Middle frontal gyrus (tissue), 1 donor: ENCODE measurements around the gene HNRNPA3.
"Not testable (repeated sequence)": the region's sequence is repeated elsewhere in the genome, so short reads cannot be mapped to it uniquely, and the experiment has no call there.

Experiments
- DNase-seq: peaks from one replicate; pipeline ENCODE4 v3.0.0-alpha.2; 2015; ENCODE audit warnings: low spot score; ENCODE audit errors: extremely low spot score

HNRNPA3 gene

DNA sequence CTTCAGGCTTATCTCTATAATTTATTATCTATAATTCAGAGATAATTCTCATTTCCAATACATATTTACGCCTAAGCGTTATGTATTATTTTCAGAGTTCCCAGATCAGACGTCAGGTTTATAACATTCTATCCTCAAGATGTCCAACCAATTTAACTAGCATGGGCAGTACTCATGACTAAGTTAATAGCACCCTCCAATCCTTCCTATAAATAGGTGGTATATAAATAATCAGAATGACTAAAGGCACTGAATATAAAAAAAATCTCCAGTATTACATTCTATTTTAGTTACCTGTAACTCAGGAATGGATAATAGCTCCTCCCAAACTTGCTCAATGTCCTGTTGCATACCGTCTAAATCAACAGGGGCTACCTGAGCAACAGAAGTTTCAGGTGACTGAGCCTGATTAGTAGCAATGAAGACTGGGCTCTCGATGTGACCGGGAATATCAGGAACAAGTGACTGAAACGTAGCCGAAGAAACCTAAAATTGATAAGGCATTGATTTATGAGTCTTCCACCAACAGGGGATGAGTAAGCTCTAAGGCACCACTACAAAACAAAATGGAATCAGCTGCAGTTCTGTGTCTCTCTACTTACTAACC, 19.6 kb downstream of the HNRNPA3 start:
- DNase-seq = no peak

DNA sequence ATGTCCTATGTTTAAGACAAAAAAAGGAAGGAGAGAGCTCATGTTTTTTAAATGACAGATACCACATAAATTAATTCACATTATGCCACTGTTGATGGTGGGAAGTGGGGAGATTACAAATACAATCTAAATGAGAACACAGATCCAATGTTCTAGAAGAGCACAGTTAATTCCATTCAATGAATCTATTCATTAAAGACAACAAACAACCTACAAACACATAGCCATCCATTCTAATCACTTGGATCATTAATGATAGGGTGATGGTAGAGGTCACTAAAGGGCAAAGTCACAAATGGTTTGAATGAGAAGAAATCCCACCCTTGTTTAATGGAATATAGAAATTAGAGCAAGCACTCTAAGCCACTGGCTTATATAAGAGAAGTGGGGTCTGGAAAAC, 21.7 kb downstream of the HNRNPA3 start:
- DNase-seq = no peak

DNA sequence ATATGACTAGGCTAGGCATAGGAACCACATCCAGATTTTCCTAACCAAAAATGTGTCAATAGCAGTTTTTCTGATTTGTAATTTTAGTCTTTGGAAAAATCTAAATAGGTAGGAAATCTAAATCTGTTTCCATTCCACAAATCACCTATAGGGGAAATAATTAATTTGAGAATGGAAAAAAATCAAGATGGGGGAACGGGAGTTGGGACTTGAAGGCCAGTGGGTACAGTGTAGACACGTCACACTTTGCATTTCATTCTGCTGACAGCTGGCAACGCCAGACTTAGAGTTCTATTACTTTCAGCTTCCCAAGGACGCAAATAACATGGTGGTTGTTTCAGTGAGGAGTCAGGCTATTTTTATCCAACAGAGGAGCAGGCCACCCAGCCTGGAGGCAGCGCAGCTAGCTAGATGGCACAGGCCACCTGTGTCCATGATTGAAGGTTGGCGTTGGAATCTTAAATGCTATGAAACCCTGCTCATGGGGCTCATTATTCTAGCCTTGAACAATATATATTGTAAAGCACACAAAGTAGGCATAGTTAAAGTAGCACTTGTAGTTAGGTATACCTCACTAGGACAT, 23.4 kb downstream of the HNRNPA3 start:
- no peak for DNase-seq

DNA sequence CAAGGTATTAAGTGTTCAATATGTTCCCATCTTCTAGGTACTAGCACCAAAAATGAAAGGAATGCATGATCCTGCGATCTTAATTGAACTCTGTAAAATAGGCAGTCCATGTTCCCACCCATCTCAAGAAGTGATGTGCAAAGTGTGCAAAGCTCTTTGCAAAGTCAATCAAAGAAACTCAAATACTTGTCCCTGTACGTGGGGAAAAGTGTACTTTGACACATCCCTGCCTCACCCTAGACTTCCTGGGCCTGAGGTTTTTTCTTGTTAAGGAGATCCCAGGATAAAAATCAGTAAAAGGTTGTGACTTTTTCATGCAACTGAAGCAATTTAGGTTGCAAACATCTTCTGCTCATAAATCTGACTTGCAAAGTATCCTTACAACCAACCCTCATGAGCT, 25.3 kb downstream of the HNRNPA3 start:
- no peak for DNase-seq

DNA sequence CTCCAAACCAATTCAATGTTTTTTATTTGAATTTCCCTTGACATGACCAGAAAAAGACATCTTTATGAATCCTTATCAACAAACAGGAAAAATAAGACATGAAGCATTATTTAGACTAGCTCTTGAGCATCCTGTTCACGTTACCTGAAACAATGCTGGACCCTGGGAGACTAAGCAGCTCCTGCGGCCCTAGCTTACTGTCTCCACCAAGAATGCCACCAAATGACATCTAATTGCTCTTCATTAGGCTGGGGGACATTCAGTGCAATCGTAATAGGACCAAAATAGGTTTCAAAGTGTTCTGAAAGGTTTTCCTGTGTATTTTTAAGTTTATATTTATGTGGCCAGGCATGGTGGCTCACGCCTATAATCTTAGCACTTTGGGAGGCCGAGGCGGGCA, 26.5 kb downstream of the HNRNPA3 start:
- no peak for DNase-seq

DNA sequence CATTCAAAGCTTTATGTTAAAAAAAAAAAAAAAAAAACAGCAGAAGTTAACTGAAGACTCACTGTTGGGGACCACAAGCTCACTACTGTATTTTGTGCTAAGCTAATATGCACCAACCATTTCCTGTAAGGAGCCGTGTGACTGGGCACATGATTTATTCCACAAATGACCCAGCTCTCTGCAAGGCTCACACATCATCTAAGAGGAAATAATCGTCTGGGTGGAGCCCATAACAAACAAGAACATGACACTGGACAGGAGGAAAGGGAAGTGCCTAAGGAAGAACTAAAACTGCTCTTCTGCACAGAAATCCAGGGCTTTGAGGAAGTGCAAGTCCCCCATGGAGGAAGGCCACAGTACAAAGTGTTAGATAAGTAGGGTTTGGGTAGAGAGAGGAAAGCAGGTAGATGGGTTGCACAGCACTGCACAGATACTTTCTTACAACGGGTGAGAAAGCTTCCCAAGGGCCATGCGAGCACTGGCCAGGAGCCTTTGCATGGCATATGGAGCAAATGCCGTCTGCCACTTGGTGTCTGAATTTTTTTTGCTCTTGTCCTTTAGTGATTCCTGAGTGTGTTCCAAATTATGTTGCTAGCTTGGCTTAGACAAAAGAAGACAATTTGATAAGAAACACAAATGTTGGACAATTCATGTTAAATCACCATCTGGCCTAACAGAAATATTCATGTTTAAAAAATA, 27.5 kb downstream of the HNRNPA3 start:
- no peak for DNase-seq

DNA sequence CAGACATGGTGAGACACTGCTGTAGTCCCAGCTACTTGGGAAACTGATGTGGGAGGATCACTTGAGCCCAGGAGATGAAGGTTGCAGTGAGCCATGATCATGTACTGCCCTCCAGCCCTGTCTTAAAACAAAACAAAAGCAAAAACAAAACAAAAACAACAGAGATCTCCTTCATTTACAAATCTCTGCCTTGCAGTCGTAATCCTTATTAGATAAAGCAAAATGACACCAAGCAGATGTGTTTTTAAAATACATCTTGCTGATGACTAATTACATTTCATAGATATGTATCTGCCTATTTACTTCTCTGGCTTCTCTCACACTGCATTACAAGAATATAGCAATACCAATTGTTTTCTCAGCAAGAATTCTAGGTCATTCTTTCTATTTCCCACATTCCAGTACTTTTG, 29.1 kb downstream of the HNRNPA3 start:
- DNase-seq = no peak

DNA sequence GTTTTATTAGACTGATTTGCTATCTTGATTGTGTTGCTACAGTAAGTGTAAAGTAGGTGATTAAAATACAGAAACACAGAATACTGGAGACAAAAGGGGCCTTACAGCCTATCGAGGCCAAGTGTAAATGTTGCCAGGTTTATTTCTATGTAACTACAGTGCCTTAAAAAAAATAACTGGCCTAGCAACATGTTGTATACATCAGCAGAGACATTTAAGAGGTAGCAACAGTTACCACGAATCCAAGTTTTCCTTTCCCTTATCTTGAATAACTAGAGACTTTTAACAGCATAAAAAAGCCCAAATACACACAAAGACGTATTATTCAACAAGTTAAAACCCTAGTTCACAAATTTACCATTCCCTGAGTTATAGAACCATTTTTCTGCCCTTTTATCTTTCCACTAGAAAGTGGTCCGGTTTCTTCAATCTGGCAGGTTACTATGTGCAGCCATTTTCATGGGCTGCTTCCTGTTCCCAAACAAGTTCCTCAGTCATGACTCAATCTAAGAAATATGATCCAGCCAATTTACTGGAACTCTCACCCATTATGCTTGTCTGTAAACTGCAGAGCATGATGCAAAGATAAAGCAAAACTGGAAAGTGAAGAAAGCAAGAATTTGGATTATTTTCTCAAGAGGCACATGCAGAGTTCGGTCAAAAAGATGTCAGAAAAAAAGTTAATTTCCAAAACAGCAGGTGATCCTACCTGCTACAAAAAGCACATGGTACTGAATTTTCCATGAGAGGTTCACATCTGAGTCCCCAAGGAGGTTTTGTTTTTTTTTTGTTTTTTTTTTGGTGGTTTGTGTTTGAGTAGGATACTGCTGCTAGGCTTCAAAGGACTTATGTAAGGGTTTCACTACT, 29.8 kb downstream of the HNRNPA3 start:
- DNase-seq = no peak

DNA sequence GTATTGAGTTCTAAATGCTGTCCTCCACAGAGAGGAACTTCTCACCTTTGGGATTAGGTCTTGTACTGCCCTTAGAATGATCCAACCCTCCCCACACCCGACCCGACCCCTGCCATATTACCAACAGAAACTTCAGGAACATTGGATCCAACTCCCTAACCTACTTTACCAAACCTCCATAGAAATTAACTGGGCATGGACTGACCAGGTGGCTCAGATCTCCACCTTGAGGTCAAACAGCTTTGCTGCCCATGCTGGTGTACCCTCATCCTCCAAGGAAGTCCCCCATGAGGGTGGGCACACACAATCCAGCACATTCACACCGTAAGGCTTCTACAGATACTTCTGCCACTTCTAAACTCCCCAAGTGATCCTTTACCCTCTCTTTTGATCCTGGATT, 30.5 kb downstream of the HNRNPA3 start:
- DNase-seq = no peak

DNA sequence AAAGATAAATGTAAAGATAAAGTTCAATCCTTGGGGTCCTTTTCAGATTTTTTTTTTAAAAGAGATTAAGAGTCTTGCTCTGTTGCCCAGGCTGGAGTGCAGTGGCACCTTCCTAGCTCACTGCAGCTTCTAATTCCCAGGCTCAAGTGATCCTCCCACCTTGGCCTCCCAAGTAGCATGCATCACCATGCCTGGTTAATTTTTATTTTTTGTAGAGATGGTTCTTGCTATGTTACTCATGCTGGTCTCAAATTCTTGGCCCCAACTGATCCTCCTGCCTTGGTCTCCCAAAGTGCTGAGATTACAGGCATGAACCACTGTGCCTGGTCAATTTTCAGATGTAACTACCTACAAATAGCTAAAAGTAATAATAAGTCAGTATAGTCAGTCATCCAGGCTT, 30.9 kb downstream of the HNRNPA3 start:
- DNase-seq = no peak

DNA sequence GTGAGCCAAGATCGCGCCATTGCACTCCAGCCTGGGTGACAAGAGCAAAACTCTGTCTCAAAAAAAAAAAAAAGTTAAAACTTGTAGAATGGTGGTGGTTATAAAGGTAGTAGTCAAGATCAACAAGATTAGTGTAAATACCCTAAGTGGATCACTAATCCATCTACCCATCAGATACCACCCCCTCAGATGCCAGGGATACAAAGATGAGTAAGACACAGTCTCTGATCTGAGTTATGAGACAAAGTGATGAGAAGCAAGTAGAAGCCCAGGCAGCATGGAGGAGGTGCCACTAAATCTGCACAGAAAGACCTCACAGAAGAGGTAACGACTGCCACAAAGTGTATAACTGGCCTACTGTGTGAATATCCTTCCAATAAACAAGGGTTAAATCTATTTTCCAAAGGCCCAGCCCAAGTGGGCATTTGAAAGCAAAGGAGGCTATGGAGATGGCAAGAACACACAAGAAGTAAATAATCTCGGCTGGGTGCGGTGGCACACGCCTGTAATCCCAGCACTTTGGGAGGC, 31.7 kb downstream of the HNRNPA3 start:
- DNase-seq = no peak

DNA sequence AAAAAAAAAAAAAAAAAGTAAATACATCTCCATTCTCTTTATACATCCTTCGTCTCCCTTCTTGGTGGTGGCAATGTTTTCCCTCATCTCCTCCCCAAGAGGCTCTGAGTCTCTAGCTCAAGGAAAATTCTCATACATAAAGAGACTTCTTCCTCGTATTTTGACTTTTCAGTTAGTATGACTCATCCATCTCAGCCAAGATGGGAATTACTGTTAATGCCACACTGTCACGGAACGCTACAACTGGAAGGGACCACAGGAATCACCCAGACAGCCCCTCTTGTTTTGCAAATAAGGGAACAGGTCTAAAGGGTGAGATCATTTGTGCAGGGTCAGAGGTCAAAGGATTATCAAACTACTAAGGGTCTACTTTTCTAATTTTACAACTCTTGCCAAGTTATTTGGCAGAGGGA, 32.4 kb downstream of the HNRNPA3 start:
- DNase-seq = no peak

DNA sequence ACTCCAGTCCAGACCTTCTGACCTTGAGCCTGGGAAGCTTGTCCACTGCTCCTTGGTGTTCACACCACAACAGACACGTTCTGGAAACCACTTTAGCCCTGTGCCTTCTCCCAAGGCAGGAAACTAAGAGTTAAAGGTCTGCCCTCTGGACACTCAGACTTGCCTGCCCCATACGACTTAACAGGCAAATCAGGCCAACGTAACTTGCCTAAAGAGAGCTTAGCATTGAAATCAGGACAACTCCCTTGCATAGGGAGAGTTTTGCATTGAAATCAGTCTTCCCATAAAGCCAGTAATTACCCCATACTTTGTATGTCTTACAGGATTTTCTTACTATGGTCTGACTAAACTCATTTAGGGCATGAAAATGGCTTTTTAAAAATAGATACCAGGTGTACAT, 33.4 kb downstream of the HNRNPA3 start:
- no peak for DNase-seq

DNA sequence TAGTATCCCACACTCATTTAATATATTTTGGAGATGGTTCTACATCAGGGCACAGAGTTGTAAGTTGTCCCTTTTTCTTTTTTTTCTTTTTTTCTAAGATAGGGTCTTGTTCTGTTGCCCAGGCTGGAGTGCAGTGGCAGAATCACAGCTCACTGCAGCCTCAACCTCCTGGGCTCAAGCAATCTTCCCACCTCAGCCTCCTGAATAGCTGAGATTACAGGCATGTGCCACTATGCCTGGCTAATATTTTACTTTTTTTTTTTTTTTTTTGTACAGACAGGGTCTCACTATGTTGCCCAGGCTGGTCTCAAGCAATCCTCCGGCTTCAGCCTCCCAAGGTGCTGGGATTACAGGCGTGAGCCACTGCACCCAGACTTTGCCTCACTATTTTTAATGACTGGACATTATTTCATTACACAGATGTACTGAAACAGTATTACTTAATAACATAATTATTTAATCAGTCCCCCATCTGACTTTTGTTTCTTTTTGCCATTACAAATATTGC, 34.0 kb downstream of the HNRNPA3 start:
- not testable (repeated sequence) for DNase-seq

DNA sequence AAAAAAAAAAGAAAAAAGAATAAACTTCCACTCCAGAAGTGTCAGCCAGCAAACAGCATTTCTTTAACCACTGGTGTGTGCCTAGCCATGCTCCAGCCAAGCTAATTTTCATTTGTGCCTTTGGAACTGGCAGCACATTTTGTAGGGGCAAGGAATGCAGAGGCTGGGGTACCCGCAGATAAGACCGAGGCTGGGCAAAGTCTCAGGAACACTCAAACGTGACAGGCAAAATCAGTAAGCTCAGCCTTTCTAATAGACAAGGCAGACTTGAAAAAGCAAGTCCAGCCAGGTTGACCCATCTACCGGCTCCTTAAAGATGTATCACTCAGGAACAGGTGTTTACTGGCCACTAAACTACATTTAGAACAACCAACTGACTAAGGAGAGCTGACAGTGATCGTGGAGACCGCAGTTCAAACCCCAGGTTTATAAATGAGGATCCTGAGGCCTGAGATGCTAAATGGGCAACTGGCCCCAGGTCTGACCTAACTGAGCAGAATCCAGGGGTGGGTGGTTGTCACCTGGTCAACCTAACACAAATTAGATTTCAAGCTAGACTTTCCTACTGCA, 35.2 kb downstream of the HNRNPA3 start:
- no peak for DNase-seq

DNA sequence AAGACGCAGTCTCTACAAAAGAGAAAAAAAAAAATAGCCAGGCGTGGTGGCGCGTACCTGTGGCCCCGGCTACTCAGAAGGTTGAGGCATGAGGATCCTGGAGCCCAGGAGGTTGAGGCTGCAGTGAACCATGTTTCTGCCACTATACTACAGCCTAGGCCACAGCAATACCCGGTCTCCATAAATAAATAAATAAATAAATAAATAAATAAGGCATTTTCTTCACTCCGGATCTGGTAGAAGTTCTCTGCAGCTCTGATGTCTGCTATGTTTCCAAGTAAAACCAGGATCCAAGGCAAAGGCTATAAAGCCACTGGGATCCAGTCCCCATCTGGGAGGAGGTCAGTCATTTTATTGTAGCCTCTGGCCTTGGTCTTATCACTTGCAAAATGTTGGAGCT, 36.4 kb downstream of the HNRNPA3 start:
- DNase-seq = no peak

DNA sequence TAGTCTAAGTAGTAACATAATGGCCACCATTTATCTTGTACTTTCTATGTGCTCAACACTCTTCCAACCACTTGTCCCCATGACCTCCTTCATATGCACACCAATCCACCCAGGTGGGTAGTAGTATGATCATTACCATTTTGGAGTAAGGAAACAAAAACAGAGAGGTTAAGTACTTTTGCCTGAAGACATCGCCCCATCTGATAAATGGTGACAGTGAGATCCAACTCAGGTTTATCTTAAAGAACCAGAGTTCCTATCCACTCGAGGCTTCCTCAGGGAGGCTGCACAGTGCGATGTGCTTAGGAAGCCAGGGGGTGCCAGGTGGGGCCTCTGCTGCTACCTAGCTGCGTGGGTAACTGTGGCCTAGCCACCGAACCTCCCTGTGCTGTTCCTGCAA, 37.9 kb downstream of the HNRNPA3 start:
- DNase-seq = no peak

DNA sequence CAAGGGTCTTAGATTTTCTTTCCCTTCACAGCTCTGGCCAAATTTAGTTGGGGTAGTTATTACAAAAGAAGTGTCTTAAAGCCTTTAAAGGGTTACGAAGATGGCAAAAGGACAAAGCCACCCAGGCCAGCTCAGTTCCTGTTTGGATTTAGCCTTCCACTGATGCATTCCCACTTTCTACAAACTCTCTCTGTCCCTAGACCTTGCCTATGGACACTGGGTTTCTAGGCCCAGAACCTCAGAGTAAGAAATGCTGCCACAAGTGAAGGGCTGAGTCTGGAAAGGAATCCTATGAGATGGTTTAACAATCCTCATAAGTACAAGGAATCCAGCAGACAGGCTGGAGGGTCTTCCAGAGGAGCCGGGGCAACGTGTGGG, 38.6 kb downstream of the HNRNPA3 start:
- no peak for DNase-seq

DNA sequence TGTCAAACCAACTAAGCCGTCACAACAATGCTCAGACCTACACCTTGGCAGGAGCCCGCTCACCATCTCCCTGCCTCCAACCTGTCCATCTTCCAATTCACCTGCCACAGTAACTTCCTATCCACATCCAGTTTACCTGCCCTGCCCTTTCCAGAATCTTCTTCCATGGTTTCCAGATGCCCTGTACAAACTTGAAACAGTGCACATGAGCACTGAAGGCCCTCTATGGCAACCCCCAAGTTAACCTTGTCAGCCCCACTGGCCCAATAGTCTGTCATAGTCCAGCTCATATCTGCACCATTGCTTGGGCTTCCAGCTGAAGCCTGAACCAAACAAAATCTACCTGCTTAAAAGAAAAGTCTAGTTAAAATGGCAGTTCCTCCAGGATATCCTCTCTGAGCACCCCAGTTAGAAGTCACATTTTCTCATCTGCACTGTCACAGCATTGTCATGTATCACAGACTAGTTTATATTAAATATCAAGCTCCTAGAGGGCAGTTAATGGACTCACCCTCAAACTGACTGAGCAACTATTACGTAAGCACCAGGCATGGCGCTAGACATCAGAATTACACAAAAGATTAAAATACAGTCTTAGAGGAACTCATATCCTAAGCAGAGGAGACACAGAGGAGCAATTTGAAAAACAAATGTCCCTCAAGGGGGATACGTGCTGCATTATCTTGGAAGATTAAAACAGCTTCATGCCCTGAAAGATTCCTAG, 40.4 kb downstream of the HNRNPA3 start:
- no peak for DNase-seq

DNA sequence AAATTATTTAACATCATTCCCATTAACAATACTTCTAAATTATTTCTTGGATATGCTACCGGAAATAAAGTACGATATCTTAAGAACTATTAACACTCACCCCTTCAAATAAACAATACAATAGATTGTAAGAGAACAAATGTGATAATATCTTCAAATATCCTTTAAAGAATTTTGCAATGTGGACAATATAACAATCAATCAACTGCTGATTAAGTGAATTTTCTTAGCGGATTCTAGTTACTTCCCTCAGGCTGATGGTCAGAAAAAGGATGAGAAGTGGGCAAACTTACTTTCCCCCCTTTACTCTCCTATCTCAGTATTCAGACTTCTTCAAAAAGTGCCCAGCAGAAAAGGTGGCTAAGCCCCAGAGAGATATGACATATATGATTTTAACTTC, 41.1 kb downstream of the HNRNPA3 start:
- no peak for DNase-seq
